H1 (cell line): ENCODE results near the gene MSL1. TPM values are rescaled to one million over a fixed set of nuclear protein-coding genes. Genes with fewer than 3 reads are reported as not detected.

Source experiments
- CTCF ChIA-PET: fragments of 300-600 bp; sonication (Branson Sonifier 250); formaldehyde crosslinking; loops from one replicate; lab custom pipeline; 2021; ENCODE audit not compliant: partially characterized antibody; lab: Charles Lee
- POLR2A ChIA-PET: fragments of 300-600 bp; sonication (Branson Sonifier 250); formaldehyde crosslinking; loops from one replicate; lab custom pipeline; 2021; ENCODE audit warnings: inconsistent platforms; ENCODE audit not compliant: partially characterized antibody; lab: Charles Lee
- DNase-seq, 2 experiments: peaks; one replicate each; pipeline versions ENCODE4 v3.0.0 to v3.0.0-alpha.2; 2010 to 2022; ENCODE audit warnings: low spot score in 2 of 2, low read depth in 1 of 2, mixed read lengths in 1 of 2
- FAIRE-seq: peaks from 2 replicates; lab custom pipeline; 2011; peaks lifted over from hg19 to GRCh38; lab: Jason Lieb, UNC
- H2AFZ ChIP-seq: 2 replicates; pipeline ENCODE4 v1.8.1; 2012; ENCODE audit warnings: low read length, inconsistent platforms
- H2AK5ac ChIP-seq: 2 replicates; pipeline ENCODE4 v1.6.1; 2013; ENCODE audit warnings: low read depth, low read length
- H2BK120ac ChIP-seq: replicated peaks from 2 replicates; pipeline ENCODE3; 2013; ENCODE audit warnings: low read depth, low read length, inconsistent platforms
- H2BK12ac ChIP-seq: 2 replicates; pipeline ENCODE4 v1.6.1; 2013; ENCODE audit warnings: low read depth, low read length
- H2BK15ac ChIP-seq: 2 replicates; pipeline ENCODE4 v1.6.1; 2013; ENCODE audit warnings: low read length
- H2BK20ac ChIP-seq: 2 replicates; pipeline ENCODE4 v1.6.1; 2013; ENCODE audit warnings: low read length
- H2BK5ac ChIP-seq: 2 replicates; pipeline ENCODE4 v1.6.1; 2013; ENCODE audit warnings: low read depth, low read length
- H3K14ac ChIP-seq: 2 replicates; pipeline ENCODE4 v1.6.1; 2013; ENCODE audit warnings: inconsistent platforms; ENCODE audit not compliant: insufficient read length
- H3K18ac ChIP-seq: 2 replicates; pipeline ENCODE4 v1.6.1; 2013; ENCODE audit warnings: low read length; ENCODE audit errors: extremely low read depth
- H3K23ac ChIP-seq: 2 replicates; pipeline ENCODE4 v1.6.1; 2013; ENCODE audit warnings: inconsistent platforms; ENCODE audit not compliant: insufficient read length
- H3K23me2 ChIP-seq: 2 replicates; pipeline ENCODE4 v1.6.1; 2013; ENCODE audit warnings: low read depth, low read length
- H3K27ac ChIP-seq: 2 replicates; pipeline ENCODE4 v1.6.1; 2011; ENCODE audit warnings: low read depth, low read length, inconsistent platforms
- H3K27me3 ChIP-seq, 4 experiments: replicated peaks in 1 of 4; 1 replicate in 1 of 4; 2 replicates in 3 of 4; pipeline versions ENCODE4 v1.6.1 to v1.8.1; 2011 to 2013; ENCODE audit warnings: low read length in 3 of 4, mild to moderate bottlenecking in 3 of 4, inconsistent platforms in 2 of 4, mixed read lengths in 2 of 4, moderate library complexity in 1 of 4; ENCODE audit not compliant: control insufficient read depth in 3 of 4, insufficient read depth in 3 of 4; ENCODE audit errors: extremely low read depth in 1 of 4
- H3K36me3 ChIP-seq, 4 experiments: 2 replicates each; pipeline versions ENCODE4 v1.6.1 to v1.8.1; 2011 to 2013; ENCODE audit warnings: mild to moderate bottlenecking in 4 of 4, low read length in 3 of 4, moderate library complexity in 2 of 4, control low read depth in 1 of 4, inconsistent platforms in 1 of 4; ENCODE audit not compliant: insufficient read depth in 4 of 4, control insufficient read depth in 2 of 4
- H3K4ac ChIP-seq: replicated peaks from 2 replicates; pipeline ENCODE3; 2013; ENCODE audit warnings: low read length, low read depth, mixed read lengths, inconsistent platforms; ENCODE audit not compliant: insufficient read length
- H3K4me1 ChIP-seq, 4 experiments: replicated peaks in 1 of 4; 1 replicate in 1 of 4; 2 replicates in 3 of 4; pipeline versions ENCODE4 v1.6.1 to v1.8.1; 2011 to 2013; ENCODE audit warnings: low read length in 3 of 4, inconsistent platforms in 2 of 4, mixed read lengths in 1 of 4; ENCODE audit not compliant: insufficient read depth in 4 of 4, control insufficient read depth in 3 of 4
- H3K4me2 ChIP-seq, 2 experiments: 2 replicates each; pipeline versions ENCODE4 v1.6.1 to v1.8.1; 2011 to 2013; ENCODE audit warnings: low read depth in 2 of 2, low read length in 2 of 2, control low read depth in 1 of 2, inconsistent platforms in 1 of 2, mild to moderate bottlenecking in 1 of 2; ENCODE audit not compliant: insufficient read depth in 1 of 2
- H3K4me3 ChIP-seq, 4 experiments: fragments of 200-600, 300-600 bp in 1 of 4; sonication (generic), shearing (Covaris generic), sonication (Bioruptor Twin) in 1 of 4; 2 replicates each; pipeline versions ENCODE4 v1.5.1 to v1.8.1; 2011 to 2016; ENCODE audit warnings: low read length in 4 of 4, low read depth in 3 of 4, control low read depth in 2 of 4, inconsistent platforms in 2 of 4, mild to moderate bottlenecking in 2 of 4, mixed read lengths in 1 of 4, moderate library complexity in 1 of 4; ENCODE audit not compliant: insufficient read depth in 2 of 4; ENCODE audit errors: extremely low read depth in 1 of 4
- H3K56ac ChIP-seq: replicated peaks from 2 replicates; pipeline ENCODE3; 2013; ENCODE audit warnings: low read depth, mild to moderate bottlenecking, mixed read lengths, low read length, inconsistent platforms; ENCODE audit not compliant: insufficient read length
- H3K79me1 ChIP-seq: 2 replicates; pipeline ENCODE4 v1.6.1; 2013; ENCODE audit warnings: low read depth, low read length, control low read depth
- H3K79me2 ChIP-seq, 2 experiments: 2 replicates each; pipeline versions ENCODE4 v1.6.1 to v1.8.1; 2012 to 2013; ENCODE audit warnings: low read length in 2 of 2, mild to moderate bottlenecking in 2 of 2, inconsistent platforms in 1 of 2; ENCODE audit not compliant: insufficient read depth in 2 of 2, control insufficient read depth in 1 of 2
- H3K9ac ChIP-seq, 4 experiments: replicated peaks in 1 of 4; 1 replicate in 1 of 4; 2 replicates in 3 of 4; pipeline versions ENCODE4 v1.6.1 to v1.8.1; 2011 to 2013; ENCODE audit warnings: low read depth in 3 of 4, low read length in 3 of 4, control low read depth in 2 of 4, mild to moderate bottlenecking in 2 of 4, moderate library complexity in 2 of 4, inconsistent platforms in 1 of 4; ENCODE audit errors: extremely low read depth in 1 of 4
- H3K9me3 ChIP-seq, 2 experiments: 2 replicates each; pipeline versions ENCODE4 v1.6.1 to v1.8.1; 2012 to 2013; ENCODE audit warnings: mild to moderate bottlenecking in 2 of 2, moderate library complexity in 2 of 2, control low read depth in 1 of 2, inconsistent platforms in 1 of 2, low read depth in 1 of 2, low read length in 1 of 2, mixed read lengths in 1 of 2; ENCODE audit not compliant: insufficient read depth in 2 of 2
- H4K20me1 ChIP-seq, 2 experiments: replicated peaks in 1 of 2; 2 replicates each; pipeline versions ENCODE3 to v1.8.1; 2011 to 2013; ENCODE audit warnings: inconsistent platforms in 2 of 2, low read length in 2 of 2, mild to moderate bottlenecking in 1 of 2; ENCODE audit not compliant: insufficient read depth in 2 of 2, control insufficient read depth in 1 of 2
- H4K5ac ChIP-seq: 2 replicates; pipeline ENCODE4 v1.6.1; 2013; ENCODE audit warnings: low read length, low read depth, mixed read lengths, inconsistent platforms; ENCODE audit not compliant: insufficient read length
- H4K8ac ChIP-seq: 2 replicates; pipeline ENCODE4 v1.8.0; 2013; ENCODE audit warnings: mild to moderate bottlenecking, moderate library complexity, low read length, inconsistent platforms; ENCODE audit not compliant: insufficient read depth; ENCODE audit errors: extremely low read depth
- H4K91ac ChIP-seq: replicated peaks from 2 replicates; pipeline ENCODE3; 2013; ENCODE audit warnings: low read length, mixed read lengths, inconsistent platforms; ENCODE audit not compliant: insufficient read length
- CBX8 ChIP-seq: fragments of 300-800, 300-1000 bp; sonication (generic); IDR thresholded peaks from 2 replicates; pipeline ENCODE4 v1.7.1; 2016; ENCODE audit warnings: low read depth, low read length, borderline replicate concordance
- EGR1 ChIP-seq: IDR thresholded peaks from 2 replicates; pipeline ENCODE4 v1.6.1; 2011; ENCODE audit warnings: low read depth, low read length, borderline replicate concordance
- MAFK ChIP-seq: IDR thresholded peaks from 2 replicates; pipeline ENCODE4 v1.6.1; 2012; ENCODE audit warnings: low read depth, mild to moderate bottlenecking, improper control_type of control experiment, low read length
- SAP30 ChIP-seq: fragments of 300-600 bp; sonication (generic); IDR thresholded peaks from 2 replicates; pipeline ENCODE4 v1.7.1; 2012; ENCODE audit warnings: low read length, moderate library complexity, mild to moderate bottlenecking, inconsistent platforms; ENCODE audit not compliant: insufficient read depth, insufficient replicate concordance
- USF2 ChIP-seq: IDR thresholded peaks from 2 replicates; pipeline ENCODE4 v1.6.1; 2011; ENCODE audit warnings: low read length, improper control_type of control experiment
- WGBS, 2 experiments: shearing (Covaris generic) in 1 of 2; methylation state at CpG; one replicate each; pipeline versions ENCODE4 v1.1.6 to v1.1.7; 2013 to 2015; ENCODE audit warnings: low lambda C conversion rate in 2 of 2, mixed read lengths in 2 of 2, inconsistent platforms in 1 of 2, low coverage in 1 of 2, missing lambda C conversion rate in 1 of 2; ENCODE audit not compliant: insufficient replicate concordance in 2 of 2, insufficient coverage in 1 of 2, insufficient read length in 1 of 2; ENCODE audit errors: extremely low coverage in 1 of 2, missing lambda C conversion rate in 1 of 2; 5-methylcytosine and 5-hydroxymethylcytosine counted together
- polyA plus RNA-seq, 7 experiments: library from polyadenylated mRNA; depleted of rRNA in 3 of 7; stranded (reverse) in 5 of 7; unstranded in 2 of 7; fragments of >200 nt in 5 of 7; fragments of 200-250 nt in 2 of 7; gene quantifications; 1 replicate in 5 of 7; 2 replicates in 1 of 7; 4 replicates in 1 of 7; pipeline versions ENCODE4 v1.2.1 to v1.2.3, GENCODE V29; 2011 to 2013; ENCODE audit warnings: missing spikeins in 2 of 7, mixed read lengths in 2 of 7
- total RNA-seq: library from RNA; stranded (reverse); fragmentation: NEBNext Ultra II Directional; extraction: Animal tissue kit (Norgen Biotek cat#: 25700); gene quantifications from 2 replicates; pipeline ENCODE4 v1.2.1, GENCODE V29; 2021

MSL1 gene
- total and polyA plus RNA-seq, 2 of the 8 experiments (the other 6 are each of a cell fraction or from before 2014, with no cell fraction given): 24.1 to 66.5 TPM

GRCh38 chr17:40075942-40076498, 45.8 kb upstream of the MSL1 start:
- H3K4me1 ChIP-seq: peaks cover 10 to 25% (median 22%) of the 10 kb centered on the region in 4 experiments
- H3K4me2 ChIP-seq: peak overlapping the region in 1 of 2 experiments; percentile 15; a peak in 1 of 4 replicates
- H3K14ac ChIP-seq: no peak overlapping the region
- no peaks in the 10 kb centered on the region for H3K36me3 ChIP-seq
- no peak overlapping the region for H4K8ac ChIP-seq
- H4K91ac ChIP-seq: no peak overlapping the region
- H3K27me3 ChIP-seq: no peaks in the 10 kb centered on the region
- CTCF ChIA-PET: interaction anchor here (1.0 to 38.4 kb wide), 28 partner anchors 9 to 278 kb away, joined by 3 to 876 read pairs (median 6); partner anchors contain the start of genes CASC3, CSF3, GSDMB and MED24
- 0 out of 2 replicates have a peak overlapping the region, but pooled peaks have one; percentile 8 for H2BK15ac ChIP-seq
- POLR2A ChIA-PET: interaction anchor here (0.6 to 6.7 kb wide), 22 partner anchors 9 to 104 kb away, joined by 3 to 64 read pairs (median 6); partner anchors contain the start of genes CASC3, CSF3, MED24 and NR1D1
- H2BK5ac ChIP-seq: peak overlapping the region; percentile 5; the same call in 1 of the 2 replicates
- H4K5ac ChIP-seq: no peak overlapping the region
- FAIRE-seq (no peak), DNase-seq (no peak)
- no peak overlapping the region for H3K4me3 ChIP-seq
- peak overlapping the region; percentile 10; the same call in 1 of the 2 replicates for H2BK20ac ChIP-seq
- H3K23me2 ChIP-seq: no peaks in the 10 kb centered on the region; the same call in 1 of the 2 replicates
- no peak overlapping the region for H3K27ac ChIP-seq
- no peak overlapping the region for H3K23ac ChIP-seq
- no peak overlapping the region for H3K4ac ChIP-seq
- H3K9ac ChIP-seq: no peak overlapping the region
- no peaks in the 10 kb centered on the region for H3K79me2 ChIP-seq
- 90% methylated on average over 8 of the region's 8 CpGs; no CpG with 5 or more reads in 1 of the 2 experiments for WGBS, 2 experiments
- H2AK5ac ChIP-seq: no peak overlapping the region
- H3K79me1 ChIP-seq: no peaks in the 10 kb centered on the region
- TF ChIP-seq USF2 (no peak), EGR1 (no peak), MAFK (no peak), SAP30 (no peak), CBX8 (no peak)
- no peaks in the 10 kb centered on the region for H4K20me1 ChIP-seq
- no peaks in the 10 kb centered on the region for H3K9me3 ChIP-seq
- H2AFZ ChIP-seq: no peak overlapping the region
- 0 out of 2 replicates have a peak overlapping the region, but pooled peaks have one; percentile 84 for H3K18ac ChIP-seq
- no peak overlapping the region for H3K56ac ChIP-seq
- H2BK120ac ChIP-seq: no peak overlapping the region
- H2BK12ac ChIP-seq: no peak overlapping the region
